Activated naive CD8-positive, alpha-beta T cell treated with anti-CD3 and anti-CD28 coated beads, Interleukin-2, amount 50 U/mL, for 16 hours (primary cell): ENCODE results near the gene EPHB1.

Experiments
- DNase-seq: peaks from one replicate; pipeline ENCODE4 v3.0.0-alpha.2; 2020; ENCODE audit warnings: low read depth, low spot score

Gene EPHB1

DNA sequence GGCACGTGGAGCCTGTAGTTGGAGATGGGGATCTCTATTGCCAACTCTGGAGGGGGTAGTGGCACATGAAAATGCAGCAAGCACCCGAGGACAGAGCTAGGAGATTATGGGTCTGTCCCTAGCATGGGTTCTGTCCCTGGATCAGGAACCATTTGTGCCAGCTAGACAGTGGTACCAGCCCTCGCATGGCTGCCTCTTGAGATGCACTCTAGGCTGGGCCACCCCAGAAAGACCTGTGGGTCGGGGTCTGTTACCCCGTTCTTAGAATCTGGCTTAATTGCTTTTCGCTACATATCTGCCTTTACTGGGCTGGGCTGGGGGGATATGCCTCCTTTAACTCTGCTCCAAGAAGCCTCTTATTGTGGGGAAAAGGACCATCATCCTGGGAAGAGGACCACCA is 54.5 kb downstream of the EPHB1 start:
- DNase-seq = no peak

DNA sequence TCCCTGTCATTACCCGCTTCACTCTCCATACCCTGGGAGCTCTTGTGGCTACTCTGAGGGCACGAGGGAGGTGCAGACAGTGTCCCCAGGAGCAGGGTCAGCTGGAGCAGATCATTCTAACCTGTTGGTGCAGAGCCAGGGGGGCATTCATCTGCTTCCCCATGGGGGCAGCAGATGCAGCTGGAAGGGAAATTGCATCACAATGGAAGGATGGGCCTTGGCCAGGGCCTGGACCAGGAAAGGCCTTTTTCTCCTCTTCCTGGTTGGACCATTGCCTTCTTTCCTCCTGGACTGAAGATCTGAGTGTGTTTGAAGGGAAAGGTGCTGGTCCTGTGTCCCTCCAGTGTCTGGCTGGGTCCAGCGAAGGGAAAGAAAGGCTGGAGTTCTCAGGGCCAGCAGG is 55.7 kb downstream of the EPHB1 start:
- DNase-seq = no peak

DNA sequence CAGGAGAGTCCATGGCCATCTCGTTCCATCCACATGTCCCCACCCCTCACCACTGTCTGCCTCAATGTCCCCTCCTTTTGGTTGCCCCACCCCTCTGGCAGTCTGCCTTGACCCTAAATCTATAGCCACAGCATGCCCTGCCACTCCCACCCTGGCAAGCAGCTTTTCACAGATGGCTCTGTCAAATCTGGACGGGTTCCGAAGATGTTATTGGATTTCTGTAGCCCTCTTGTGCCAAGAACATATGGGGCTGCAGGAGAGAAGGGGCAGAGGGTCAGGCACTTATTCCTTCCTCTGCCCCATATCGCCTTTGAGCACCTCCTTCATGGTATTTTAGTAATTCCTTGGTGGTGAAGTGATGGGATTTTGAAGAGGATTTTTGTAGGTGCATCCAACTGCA is 57.1 kb downstream of the EPHB1 start:
- no peak for DNase-seq

DNA sequence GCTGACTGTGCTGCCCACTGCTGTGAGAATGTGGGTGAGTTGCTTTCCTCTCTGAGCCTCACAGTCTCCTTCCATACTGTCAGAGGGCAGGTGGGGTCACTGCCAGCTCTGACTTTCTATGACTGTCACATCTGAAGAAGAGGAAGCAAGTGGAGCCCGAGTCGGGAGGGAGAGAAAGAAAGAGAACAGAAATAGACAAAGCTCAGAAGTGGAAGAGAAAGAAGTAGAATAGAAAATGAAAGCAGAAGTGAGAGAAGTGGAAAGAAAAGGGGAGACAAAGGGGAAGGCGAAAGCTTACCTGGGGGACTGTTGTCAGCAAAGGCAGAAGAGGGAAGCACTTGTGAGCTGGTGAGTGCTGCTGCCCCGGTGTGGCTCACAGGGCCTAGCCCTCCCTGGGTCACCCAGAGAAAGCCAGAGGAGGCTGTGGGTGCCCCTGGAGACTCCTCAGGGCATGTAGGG is 57.9 kb downstream of the EPHB1 start:
- no peak for DNase-seq

DNA sequence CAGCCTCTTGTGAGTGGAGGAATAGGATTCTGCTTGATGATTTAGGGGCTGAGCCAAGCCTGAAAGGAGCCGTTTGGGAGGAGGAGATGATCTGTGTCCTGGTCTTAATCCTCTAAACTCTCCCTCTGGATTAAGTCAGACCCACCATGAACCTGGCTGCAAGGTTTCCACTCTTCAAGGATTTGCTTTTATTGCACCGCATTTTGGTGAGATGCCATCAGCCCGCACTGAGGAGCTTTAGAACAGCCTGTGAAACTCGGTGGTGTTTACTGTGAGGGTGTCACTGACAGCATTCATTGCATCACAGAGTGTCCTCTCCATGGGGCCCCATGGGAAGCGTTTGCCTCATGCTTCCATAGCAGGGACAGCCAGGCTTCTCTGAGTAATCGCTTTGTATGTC is 59.2 kb downstream of the EPHB1 start:
- DNase-seq = no peak

DNA sequence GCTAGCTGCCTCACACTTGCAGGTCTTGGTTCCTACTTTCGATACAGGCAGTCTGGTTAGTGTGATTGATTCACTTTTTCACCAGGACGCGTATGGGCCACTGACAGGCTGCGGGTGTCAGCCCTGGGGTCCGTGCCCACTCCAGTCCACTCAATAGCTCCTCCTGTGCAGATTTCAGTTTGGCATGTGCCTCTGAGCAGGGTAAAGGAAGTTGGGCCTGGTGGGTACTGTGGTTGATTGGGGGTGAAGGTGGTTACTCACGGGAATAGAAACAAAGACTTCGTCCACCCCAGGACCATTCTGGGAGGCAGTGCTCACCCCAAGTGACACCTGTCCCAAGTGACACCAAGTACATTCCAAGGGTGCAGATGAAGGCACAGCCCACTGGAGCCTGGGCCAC is 62.3 kb downstream of the EPHB1 start:
- DNase-seq = no peak

DNA sequence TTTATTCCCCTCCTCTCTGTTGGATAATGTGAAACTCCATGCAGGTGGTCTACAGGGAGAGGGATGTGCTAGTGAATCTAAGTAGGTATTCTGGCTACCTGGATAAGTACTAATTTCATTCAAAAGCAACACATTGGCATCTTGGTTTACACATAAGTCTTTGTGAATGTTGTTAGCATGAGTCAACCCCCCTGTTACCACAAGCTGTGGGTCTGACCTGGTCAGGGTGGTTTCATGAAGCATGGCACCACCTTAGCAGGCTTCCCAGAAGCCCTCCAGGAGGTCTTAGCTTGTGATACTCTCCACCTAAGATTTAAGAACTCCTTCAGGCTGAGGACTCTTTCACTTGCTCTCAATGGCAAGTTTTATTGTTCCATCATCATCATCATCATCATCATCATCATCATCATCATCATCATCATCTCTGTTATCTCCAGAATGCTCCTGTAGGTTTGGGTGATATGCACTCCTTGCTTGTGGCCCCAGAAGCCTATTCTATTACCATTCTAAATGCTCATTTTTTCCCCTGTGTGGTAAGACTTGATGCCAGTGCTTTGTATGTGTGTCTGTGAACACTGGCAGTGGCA is 62.8 kb downstream of the EPHB1 start:
- no peak for DNase-seq

DNA sequence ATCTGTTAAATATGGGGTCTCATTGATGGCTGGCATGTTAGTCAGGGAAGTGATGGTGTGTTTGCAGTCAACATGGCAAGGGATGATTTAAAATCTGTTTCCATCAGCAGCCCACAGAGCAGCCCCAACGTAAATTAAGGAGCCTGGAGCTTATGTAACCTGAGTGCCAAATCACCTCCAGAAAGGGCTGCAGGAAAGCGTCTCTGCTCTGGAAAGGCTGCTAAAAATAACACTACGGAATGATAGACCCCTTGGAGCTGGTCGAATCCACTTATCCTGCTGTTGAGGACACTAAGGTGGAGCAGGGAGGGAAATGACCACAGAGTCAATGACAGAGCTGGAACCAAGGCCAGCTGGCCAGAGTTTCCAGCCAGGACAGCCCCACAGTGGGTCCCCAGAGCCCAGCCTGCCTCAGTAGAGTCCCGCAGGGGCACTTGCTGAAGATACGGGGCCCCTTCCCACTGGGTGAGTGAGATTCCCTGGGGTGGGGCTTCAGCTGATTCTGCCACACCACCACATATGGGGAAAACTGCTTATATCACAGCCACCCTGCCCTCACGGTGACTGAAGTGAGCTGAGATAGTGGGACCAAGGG is 63.5 kb downstream of the EPHB1 start:
- no peak for DNase-seq

DNA sequence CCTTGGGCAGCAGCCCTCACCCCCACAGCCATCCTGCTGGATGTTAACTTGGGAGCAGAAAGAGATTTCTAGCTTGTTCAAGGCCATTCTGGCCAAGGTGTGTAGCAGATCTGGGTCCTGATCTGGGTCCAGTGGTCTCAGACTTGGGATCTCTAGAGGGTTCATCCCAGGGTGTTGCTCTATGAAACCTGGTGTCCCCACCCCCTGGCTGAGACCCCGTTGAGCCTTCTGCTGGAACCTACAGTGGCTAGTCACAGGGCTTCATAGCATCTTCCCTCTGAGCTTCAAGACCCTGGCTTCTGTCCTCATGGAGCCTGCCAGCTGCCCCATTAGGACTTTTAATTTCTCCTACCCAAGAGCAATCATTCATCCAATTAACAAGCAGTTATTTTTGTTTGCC is 64.3 kb downstream of the EPHB1 start:
- no peak for DNase-seq

DNA sequence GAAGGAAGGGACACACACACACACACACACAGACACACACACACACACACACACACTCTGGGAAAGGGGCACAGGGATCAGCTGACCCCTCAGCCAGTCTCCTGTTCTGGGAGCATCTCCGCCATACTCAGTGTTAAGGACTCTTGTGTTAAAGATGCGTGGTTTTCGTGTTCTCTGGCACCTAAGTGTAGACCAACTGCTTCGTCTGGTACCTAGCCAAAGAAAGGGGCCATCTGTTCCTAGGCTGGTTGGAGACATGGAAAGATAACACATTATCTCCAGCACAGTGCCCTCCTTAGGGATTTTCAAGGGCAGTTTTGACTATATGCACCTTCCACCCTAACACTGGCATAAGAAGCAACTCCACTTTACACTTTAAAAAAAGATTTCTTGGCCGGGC is 65.1 kb downstream of the EPHB1 start:
- no peak for DNase-seq

DNA sequence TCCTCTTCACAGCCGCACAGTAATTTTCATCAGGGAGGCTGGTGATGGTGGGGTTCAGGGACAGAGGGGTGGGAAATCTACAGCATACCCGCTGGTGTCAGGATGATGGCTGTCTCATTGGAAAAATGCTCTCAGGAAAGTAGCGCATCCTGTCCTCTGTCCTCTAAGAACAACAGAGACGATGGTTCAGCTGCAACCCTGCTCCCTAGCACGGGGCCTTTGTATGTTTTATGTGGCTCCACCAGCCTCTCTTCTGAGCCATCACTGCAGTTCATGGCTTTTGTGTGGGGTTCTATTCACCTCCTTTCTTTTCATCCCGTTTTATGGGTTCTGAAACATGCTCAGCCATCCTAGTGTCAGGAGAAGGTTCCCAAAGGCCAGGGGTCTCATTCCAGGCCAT is 68.9 kb downstream of the EPHB1 start:
- no peak for DNase-seq

DNA sequence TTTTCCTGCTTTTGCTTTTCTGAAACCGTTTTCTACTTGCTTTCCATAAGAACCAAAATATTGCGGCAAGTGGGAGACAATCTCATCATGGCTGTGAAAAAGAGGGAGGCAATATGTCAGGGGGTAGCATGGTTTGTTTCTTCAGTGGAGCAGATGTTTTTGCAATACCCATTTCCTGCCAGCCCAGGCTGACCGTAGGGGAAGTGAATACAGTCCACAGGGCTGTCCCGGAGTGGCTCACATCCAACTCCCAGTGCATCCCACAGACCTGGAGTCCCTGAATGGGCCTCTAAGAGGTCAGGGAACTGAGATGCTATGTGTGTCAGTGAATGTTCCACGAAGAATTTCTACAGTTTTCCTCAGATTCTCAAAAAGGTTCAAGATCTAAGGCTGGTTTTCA is 69.6 kb downstream of the EPHB1 start:
- no peak for DNase-seq

DNA sequence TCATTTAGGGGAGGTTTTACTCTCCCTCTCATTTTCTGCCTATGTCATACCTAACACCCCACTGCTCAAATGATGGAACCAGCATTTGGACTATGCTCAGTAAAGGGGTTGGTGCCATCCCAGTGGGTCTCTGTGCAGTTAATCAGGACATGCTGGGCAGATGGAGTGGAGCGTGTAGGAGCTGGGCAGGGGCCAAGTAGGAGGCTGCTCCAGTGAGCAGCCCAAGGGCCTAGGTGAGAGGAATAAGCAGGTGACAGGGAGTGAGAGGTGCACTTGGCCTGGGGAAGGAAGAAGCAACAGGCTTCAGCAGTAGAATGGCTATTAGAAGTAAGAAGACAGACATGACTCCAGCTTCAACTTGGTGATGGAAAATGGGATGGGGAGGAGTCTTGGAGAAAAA is 72.2 kb downstream of the EPHB1 start:
- no peak for DNase-seq

DNA sequence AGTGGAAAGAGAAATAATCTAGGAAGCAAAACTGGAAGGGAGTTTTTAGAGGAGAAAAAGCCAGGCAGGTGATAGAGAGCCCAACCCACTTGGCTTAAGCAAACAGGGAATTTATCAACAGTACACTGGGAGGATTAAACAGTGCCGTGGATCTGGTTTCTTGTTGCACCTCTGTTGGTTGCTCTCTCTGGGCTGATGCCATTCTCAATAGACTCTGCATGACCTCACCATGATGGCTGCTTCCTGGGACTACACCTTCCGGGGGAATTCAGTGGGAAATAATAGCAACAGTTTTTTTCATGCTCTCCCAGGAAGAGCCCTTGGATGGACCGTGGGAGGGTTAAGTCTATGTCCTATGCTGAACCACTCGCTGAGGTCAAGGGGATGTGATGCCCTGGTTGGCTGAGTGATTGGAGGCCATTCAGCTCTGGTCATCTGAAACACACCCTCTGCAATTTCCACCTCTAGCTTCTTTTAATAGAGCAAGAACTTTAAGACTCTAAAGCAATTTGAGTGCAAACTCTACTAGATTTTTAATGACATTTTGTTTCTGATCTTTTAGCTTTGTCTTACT is 74.2 kb downstream of the EPHB1 start:
- DNase-seq = no peak

DNA sequence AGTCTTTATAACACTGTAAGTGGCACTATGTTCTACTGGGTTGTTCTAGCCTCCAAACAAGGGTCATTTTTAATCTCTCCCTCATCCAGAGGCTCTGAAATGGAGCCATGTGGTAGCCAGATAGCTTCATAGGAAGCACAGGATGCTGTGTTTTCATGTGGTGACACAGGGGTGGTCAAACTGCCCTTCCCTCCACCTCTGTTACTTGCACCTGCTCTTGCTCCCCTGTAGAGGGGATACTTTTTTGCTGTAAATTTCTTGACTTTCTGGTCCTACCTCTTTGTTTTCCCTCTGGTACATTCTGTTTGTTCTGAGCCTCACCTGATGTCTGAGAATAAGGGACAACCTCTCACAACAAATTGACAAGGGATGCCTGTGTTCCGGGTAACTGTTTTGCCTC is 76.8 kb downstream of the EPHB1 start:
- DNase-seq = no peak

DNA sequence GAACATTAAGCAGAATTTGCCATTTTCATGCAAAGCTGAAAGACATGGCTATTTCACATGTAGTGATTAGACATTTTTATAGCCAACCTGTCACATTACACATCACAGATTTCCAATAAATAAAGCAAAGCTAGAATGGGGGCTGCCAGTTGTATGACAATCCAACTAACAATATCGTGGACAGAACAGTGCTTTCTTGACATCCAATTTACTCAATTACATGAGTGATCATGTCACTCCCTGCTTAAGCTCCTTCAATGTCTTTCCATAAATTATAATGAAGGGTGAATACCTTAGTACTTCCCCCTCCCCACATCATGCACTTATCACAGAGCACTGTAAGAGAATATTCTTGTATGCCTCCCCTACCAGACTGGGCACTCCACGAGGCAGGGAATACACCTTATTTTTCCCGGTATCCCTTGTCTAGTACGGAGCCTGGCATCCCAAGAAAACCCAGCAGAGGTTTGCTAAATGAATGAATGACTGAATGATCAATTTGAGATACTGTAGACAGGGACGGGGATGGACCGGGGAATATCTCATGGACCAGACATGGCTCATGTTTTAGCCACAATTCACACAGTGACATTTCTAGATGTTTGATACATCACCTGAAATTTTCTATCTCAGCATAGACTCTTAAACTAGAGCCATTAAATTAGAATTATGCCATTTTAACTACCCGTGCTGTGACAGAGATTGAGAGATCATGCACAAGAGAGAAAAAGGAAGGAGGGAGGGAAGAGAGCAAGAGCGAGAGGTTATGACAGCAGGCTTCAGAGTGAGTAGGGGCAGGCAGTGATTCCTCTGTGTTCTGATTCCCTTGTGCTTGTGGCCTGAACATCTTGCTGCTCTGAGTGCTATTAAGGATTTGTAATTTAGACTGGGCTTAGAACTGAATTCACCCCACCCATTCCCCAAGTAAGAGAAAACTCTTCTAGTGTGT is 77.7 kb downstream of the EPHB1 start:
- DNase-seq = no peak

DNA sequence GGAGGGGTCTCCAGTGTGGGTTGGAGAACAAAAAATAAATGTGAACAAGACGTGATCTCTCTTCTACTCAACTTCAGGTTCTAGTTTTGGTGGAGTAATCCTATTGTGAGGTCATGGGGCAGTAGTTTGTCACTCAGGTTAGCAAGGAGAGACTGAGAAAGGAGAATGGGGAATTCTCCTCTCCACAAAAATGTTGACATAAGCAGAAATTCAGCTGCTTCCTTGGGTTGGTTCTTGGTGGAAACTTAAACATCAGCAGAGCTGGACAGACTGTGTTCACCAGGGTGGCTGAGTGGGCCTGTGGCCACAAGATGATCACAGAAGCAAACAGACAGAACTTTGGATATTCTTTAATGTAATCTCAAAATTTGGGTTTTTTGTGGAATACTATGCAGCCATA is 78.7 kb downstream of the EPHB1 start:
- no peak for DNase-seq

DNA sequence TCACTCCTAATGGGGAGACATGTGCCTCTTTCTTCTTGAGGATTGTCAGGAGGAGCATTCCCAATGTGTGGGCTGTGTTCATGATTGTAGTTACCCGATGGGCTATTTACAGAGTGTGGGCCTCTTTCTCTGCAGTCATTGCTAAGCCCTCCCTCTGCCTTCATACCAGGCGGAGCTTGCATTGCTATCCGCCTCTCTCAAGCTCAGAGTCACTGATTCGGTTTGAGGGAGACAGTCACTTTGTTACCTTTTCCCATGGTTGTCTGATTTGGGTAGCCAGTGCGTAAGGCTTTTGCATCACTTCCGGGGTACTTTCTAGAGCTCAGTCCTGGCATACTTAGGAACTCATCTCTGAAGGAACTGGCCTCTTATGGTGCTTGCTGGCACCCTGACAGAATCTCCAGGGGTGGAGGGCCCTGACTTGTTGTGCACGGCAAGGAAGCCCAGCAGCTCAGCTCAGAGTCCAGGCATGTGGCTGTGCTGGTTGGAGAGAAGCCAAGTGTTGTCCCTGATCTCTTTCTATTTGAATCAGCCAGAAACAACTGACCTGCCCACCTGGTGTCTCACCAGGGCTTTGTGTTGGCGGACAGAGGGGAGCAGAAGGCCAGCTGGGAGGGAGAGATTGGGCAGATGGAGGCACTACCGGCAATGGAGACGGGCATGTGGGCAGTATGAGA is 79.8 kb downstream of the EPHB1 start:
- no peak for DNase-seq

DNA sequence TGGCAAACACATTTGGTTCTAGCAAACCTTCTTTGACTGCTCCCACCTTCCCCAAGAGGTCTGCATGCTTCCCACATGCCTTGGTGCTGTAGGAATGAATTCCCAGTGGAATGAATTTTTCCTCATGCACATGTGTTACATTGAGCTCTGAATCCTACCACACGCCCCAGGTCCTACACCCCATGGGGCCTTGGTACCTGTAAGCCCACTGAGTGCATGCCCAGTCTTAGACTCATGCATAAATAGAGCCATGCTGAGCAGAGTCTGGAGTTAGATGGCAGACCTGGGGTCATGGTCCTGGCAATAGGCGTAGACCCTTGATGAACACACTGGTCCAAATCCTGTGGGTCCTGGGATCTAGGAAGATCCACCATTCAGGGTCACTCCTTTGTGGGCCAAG is 81.8 kb downstream of the EPHB1 start:
- no peak for DNase-seq

DNA sequence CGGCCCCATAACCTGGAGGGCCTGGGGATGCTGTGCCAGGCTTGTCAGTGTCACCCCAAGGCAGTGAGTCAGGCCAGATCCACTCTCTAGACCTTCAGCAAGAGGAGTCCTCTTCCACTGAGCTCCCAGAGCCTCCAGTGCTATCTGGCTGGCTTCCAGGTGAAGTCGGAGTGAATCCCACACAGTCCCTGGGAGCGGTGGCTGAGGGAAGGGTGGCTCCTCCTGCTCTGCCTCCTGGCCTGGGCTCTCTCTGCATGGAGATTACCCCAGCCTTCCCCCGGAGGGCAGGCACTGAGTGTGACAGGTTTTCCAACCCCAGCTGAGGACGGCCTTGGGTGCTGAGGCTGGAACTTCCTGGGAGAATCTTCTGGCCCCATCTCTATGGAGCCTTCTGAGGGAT is 82.7 kb downstream of the EPHB1 start:
- DNase-seq = no peak

DNA sequence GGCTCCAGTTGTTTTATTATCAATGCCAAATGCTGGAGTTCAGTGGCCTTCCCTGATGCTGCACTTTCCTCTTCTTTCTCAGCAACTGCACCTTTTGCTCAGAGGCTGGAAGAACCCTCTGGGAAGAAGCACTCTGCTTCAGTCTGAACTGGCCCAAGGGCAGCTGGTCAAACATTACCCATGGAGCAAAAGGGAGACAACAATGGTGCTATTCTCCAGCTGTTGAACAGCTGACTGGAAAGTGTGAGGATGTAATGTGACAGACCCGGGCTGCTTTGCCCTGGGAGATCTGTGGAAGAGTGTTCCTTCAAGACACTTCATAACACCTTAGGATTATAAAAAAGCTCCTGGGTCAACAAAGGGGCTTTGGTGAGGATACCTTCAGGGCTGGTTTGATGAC is 84.9 kb downstream of the EPHB1 start:
- no peak for DNase-seq

DNA sequence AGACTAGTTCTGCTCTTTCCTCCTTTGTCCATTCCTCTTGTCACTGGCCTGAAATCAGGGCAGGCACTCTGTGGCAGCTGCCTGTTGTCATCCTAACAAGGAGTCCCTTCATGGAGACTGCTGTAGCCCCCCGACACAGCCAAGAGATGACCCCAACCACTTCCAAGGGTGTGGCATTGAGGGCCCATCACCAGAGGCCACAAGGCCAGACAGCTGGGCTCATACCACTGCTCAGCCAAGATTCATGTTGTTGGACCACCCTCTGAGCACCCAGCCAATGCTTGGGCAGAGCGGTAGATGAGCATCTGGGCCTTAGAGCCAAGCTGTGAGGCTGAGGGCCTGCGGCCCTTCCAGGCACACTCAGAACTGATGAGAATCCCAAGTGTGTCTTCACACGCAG is 85.4 kb downstream of the EPHB1 start:
- DNase-seq = no peak
